Omental fat pad (tissue), 4 donors: ENCODE measurements around the gene GAS2L3. TPM values are rescaled to one million over a fixed set of nuclear protein-coding genes. Genes with fewer than 3 reads are reported as not detected.

ENCODE experiments used
- ATAC-seq: fragments of 150-250 bp; one replicate; pipeline ENCODE4 v1.9.1; 2016; ENCODE audit warnings: mild to moderate bottlenecking, moderate library complexity; ENCODE audit not compliant: low FRiP score
- DNase-seq: peaks from one replicate; pipeline ENCODE4 v3.0.0-alpha.2; 2019; ENCODE audit warnings: low spot score
- total RNA-seq, 4 donors: library from RNA; depleted of rRNA; stranded (reverse); fragments of >200 nt; gene quantifications; one replicate each; pipeline ENCODE4 v1.1.0, GENCODE V29; 2016
- TF ChIP-seq, protein P1 (sequence below), 3 donors: fragments of 450-650 bp; IDR thresholded peaks; one replicate each; pipeline ENCODE4 v1.5.1; 2016 to 2017; ENCODE audit warnings: antibody characterized with exemption in 3 of 3, mild to moderate bottlenecking in 3 of 3, moderate library complexity in 2 of 3

Gene GAS2L3
- total RNA-seq, 4 donors from 2014 or later: 2.9 to 17.4 (median 8.3) TPM

DNA sequence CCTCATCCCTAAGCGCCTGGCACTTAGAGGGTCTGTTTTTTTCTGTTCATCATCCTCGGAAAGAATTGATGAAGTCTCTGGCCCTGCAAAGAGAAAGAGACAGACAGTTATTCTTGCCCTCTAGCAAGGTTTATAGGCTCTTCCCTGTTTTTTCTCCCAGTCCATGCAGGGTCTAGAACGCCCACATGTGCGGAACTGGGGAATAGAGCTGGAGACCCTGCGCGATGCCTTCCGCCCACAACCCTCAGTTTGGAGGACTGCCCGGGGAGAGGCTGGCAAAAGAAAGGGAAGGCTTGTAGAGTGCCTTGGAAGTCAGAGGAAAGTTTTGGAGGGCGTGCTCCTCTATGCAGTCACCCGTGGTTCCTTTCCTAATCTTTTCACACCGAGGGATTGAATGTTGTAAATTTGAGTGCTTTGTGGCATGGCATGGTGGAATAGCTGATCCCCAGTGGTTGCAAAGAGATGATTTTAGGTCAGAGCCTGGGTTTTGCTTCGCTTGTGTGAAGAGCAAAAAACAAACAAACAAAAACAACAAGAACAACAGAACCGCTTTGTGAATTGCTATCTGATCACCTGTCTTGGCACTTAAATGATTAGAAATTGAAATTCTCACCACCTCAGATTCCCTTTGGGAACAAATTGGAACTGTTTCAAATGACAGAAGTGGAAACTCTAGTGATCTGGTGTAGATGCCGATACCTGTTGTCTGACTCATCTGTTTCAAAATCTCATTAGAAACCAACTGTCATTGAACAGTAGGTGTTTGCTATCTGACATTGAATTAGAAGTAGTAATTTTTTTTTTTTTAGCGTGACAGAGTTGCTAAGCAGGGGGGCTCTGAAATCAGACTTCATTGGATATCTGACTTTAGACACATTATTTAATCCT, 947 bp downstream of the GAS2L3 start:
- TF ChIP-seq, protein P1, sequence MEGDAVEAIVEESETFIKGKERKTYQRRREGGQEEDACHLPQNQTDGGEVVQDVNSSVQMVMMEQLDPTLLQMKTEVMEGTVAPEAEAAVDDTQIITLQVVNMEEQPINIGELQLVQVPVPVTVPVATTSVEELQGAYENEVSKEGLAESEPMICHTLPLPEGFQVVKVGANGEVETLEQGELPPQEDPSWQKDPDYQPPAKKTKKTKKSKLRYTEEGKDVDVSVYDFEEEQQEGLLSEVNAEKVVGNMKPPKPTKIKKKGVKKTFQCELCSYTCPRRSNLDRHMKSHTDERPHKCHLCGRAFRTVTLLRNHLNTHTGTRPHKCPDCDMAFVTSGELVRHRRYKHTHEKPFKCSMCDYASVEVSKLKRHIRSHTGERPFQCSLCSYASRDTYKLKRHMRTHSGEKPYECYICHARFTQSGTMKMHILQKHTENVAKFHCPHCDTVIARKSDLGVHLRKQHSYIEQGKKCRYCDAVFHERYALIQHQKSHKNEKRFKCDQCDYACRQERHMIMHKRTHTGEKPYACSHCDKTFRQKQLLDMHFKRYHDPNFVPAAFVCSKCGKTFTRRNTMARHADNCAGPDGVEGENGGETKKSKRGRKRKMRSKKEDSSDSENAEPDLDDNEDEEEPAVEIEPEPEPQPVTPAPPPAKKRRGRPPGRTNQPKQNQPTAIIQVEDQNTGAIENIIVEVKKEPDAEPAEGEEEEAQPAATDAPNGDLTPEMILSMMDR (IDR thresholded peaks at IDR 0.05): no peak
- DNase-seq (no peak), ATAC-seq (peak; percentile 3)

GRCh38 chr12:100576331-100577036, 3.0 kb downstream of the GAS2L3 start:
- no peak for DNase-seq
- TF ChIP-seq, protein P1 (IDR thresholded peaks at IDR 0.05): no peak
- ATAC-seq: no peak

DNA sequence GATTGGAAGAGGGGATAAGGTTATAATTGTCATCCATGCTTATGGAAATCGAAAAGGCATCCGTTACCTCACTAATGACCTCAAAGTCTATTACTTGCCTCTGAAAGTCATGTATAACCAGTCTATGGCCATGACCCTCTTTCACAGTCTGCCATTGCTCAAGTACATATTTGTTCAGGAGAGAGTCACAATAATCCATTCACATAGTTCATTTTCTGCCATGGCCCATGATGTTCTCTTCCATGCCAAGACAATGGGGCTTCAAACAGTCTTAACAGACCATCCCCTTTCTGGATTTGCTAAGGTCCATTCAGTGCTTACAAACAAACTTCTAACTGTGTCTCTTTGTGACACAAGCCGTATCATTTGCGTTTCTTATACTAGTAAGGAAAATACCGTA, 5.4 kb downstream of the GAS2L3 start:
- DNase-seq (no peak), ATAC-seq (no peak)
- TF ChIP-seq, protein P1 (IDR thresholded peaks at IDR 0.05): no peak

DNA sequence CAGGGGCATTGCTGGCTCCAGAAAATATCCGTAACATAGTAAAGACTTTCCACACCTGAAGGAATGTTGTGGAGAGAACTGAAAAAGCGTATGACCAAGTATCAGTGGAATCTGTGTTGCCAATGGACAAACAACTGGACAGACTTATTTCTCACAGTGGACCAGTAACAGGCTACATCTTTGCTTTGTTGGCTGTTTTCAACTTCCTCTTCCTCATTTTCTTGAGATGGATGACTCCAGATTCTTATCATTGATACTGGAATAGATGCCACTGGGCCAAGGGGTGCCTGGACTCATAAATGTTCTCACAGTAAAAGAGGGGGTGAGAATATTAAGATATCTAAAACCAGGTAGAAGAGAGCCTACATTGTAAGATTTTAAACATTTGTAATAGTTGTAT, 6.4 kb downstream of the GAS2L3 start:
- ATAC-seq (no peak), DNase-seq (no peak)
- TF ChIP-seq, protein P1 (IDR thresholded peaks at IDR 0.05): no peak

GRCh38 chr12:100584256-100584655, 10.8 kb downstream of the GAS2L3 start:
- TF ChIP-seq, protein P1 (IDR thresholded peaks at IDR 0.05): no peak
- DNase-seq (no peak), ATAC-seq (no peak)

- TF ChIP-seq, protein P1 (IDR thresholded peaks at IDR 0.05): no peak
- ATAC-seq: no peak
- no peak for DNase-seq
These were observed 18.5 kb downstream of the GAS2L3 start for GRCh38 chr12:100591979-100592378.
